ENCODE data around the gene GGTA1. TPM values are rescaled to one million over a fixed set of nuclear protein-coding genes. Genes with fewer than 3 reads are reported as not detected.

The GGTA1 gene
- total and polyA plus RNA-seq, 2 experiments from 2014 or later: 0.16 TPM; not detected in 1

GRCh38 chr9:121489344-121489743, 10.3 kb downstream of the GGTA1 start:
- Mint-ChIP-seq H3K4me3 (no peak overlapping the region), H3K9me3 (no peaks in the 10 kb centered on the region), H3K4me1 (peaks cover 2% of the 10 kb centered on the region; the same call in 1 of the 3 replicates), H3K27ac (no peak overlapping the region), H3K36me3 (ENCODE audit: low read depth) (no peaks in the 10 kb centered on the region), H3K27me3 (ENCODE audit: insufficient read depth, low read depth, poor library complexity) (peaks cover 6% of the 10 kb centered on the region)
- H3K79me2 ChIP-seq (replicated peaks; ENCODE audit: insufficient read depth): no peaks in the 10 kb centered on the region
- no peaks in the 10 kb centered on the region for H3F3A ChIP-seq (replicated peaks; ENCODE audit: low read depth)
- TF ChIP-seq CTCF (conservative IDR thresholded peaks at IDR 0.05; ENCODE audit: low read depth in 2 of 2) (no peak), ZNF114 (CRISPR knock-in tag; IDR thresholded peaks at IDR 0.05) (no peak), POLR2AphosphoS5 (IDR thresholded peaks at IDR 0.05; ENCODE audit: low read depth) (no peak), CREB1 (CRISPR knock-in tag; IDR thresholded peaks at IDR 0.05; ENCODE audit: low read depth) (no peak), EZH2phosphoT487 (IDR thresholded peaks at IDR 0.05; ENCODE audit: unreplicated experiment) (no peak), NANOG (IDR thresholded peaks at IDR 0.05; ENCODE audit: borderline replicate concordance) (no peak), EZH2 (IDR thresholded peaks at IDR 0.05; ENCODE audit: low read depth, unreplicated experiment) (no peak), ZNF331 (CRISPR knock-in tag; IDR thresholded peaks at IDR 0.05; ENCODE audit: low read depth) (no peak), REST (IDR thresholded peaks at IDR 0.05; ENCODE audit: unreplicated experiment) (no peak), STAT1 (IDR thresholded peaks at IDR 0.05; ENCODE audit: unreplicated experiment) (no peak), ZNF462 (CRISPR knock-in tag; IDR thresholded peaks at IDR 0.05) (no peak), ETS1 (IDR thresholded peaks at IDR 0.05) (no peak), JUNB (IDR thresholded peaks at IDR 0.05; ENCODE audit: unreplicated experiment) (no peak)
- no peak overlapping the region for H3K4me3 ChIP-seq
- H3K36me3 ChIP-seq (ENCODE audit: insufficient read depth): no peaks in the 10 kb centered on the region
- no peak overlapping the region for H2AFZ ChIP-seq
- H3K27me3 ChIP-seq (ENCODE audit: insufficient read depth): no peaks in the 10 kb centered on the region
- H3K4me1 ChIP-seq (ENCODE audit: insufficient read depth): no peaks in the 10 kb centered on the region
- no peaks in the 10 kb centered on the region for H3K9me2 ChIP-seq (ENCODE audit: insufficient read depth)
- H3K27ac ChIP-seq (ENCODE audit: low read depth): no peak overlapping the region
- ATAC-seq: no peak
- DNase-seq (ENCODE audit: low spot score): no peak
- H3K4me2 ChIP-seq: no peak overlapping the region
- no peaks in the 10 kb centered on the region for H4K20me1 ChIP-seq (replicated peaks; ENCODE audit: insufficient read depth)

All from GM23338 (cell line).